Neural crest cell (in vitro differentiated cells): ENCODE data around the gene OR6J1. TPM values are rescaled to one million over a fixed set of nuclear protein-coding genes. Genes with fewer than 3 reads are reported as not detected.
"Not testable (repeated sequence)": the region's sequence is repeated elsewhere in the genome, so short reads cannot be mapped to it uniquely, and the experiment has no call there.

Experiments
- DNase-seq: peaks from one replicate; pipeline ENCODE4 v3.0.0; 2021; ENCODE audit warnings: low read depth, mixed read lengths, low spot score
- H3K27ac Mint-ChIP-seq: one replicate; pipeline ENCODE4 v1.8.0; 2021; ENCODE audit warnings: mild to moderate bottlenecking, mixed read lengths; ENCODE audit not compliant: unreplicated experiment
- H3K27me3 Mint-ChIP-seq: 2 replicates; pipeline ENCODE4 v1.8.0; 2021; ENCODE audit warnings: low read depth, mild to moderate bottlenecking, mixed read lengths
- H3K36me3 Mint-ChIP-seq: 2 replicates; pipeline ENCODE4 v1.8.0; 2021; ENCODE audit warnings: low read depth, mild to moderate bottlenecking, mixed read lengths
- H3K4me1 Mint-ChIP-seq: 2 replicates; pipeline ENCODE4 v1.8.0; 2021; ENCODE audit warnings: mixed read lengths
- H3K4me3 Mint-ChIP-seq: one replicate; pipeline ENCODE4 v1.8.0; 2021; ENCODE audit warnings: mild to moderate bottlenecking, mixed read lengths
- H3K9me3 Mint-ChIP-seq: 2 replicates; pipeline ENCODE4 v1.8.0; 2021; ENCODE audit warnings: mixed read lengths
- CTCF ChIP-seq: fragments of 200-600 bp; sonication (generic); conservative IDR thresholded peaks from 2 replicates; pipeline ENCODE4 v1.5.0; 2021; ENCODE audit warnings: antibody characterized with exemption, mild to moderate bottlenecking
- total RNA-seq: library from RNA; stranded (reverse); gene quantifications from 2 replicates; pipeline ENCODE4 v1.2.1, GENCODE V29; 2021

OR6J1 gene
- total RNA-seq, 1 donor from 2014 or later, result not detected

- Mint-ChIP-seq H3K4me1 (no peaks in the 10 kb centered on the region), H3K9me3 (no peaks in the 10 kb centered on the region), H3K36me3 (peaks cover 2% of the 10 kb centered on the region), H3K4me3 (no peak overlapping the region), H3K27me3 (no peaks in the 10 kb centered on the region), H3K27ac (no peak overlapping the region)
- TF ChIP-seq CTCF, result no peak
- DNase-seq, result no peak
Measured at GRCh38 chr14:22678221-22678620, 34.1 kb upstream of the OR6J1 start.

- H3K27ac Mint-ChIP-seq, H3K27me3 Mint-ChIP-seq, H3K36me3 Mint-ChIP-seq, DNase-seq, H3K9me3 Mint-ChIP-seq, H3K4me3 Mint-ChIP-seq, H3K4me1 Mint-ChIP-seq: not testable (repeated sequence)
Measured at GRCh38 chr14:22677551-22677950, 33.4 kb upstream of the OR6J1 start.

GRCh38 chr14:22671622-22672021, 27.5 kb upstream of the OR6J1 start:
- TF ChIP-seq CTCF, result no peak
- Mint-ChIP-seq H3K9me3 (peaks cover 2% of the 10 kb centered on the region), H3K27ac (no peak overlapping the region), H3K36me3 (no peaks in the 10 kb centered on the region), H3K4me3 (no peak overlapping the region), H3K4me1 (no peaks in the 10 kb centered on the region), H3K27me3 (no peaks in the 10 kb centered on the region)
- DNase-seq, result no peak

- H3K9me3 Mint-ChIP-seq, result peaks cover 2% of the 10 kb centered on the region
- H3K4me1 Mint-ChIP-seq, result no peaks in the 10 kb centered on the region
- TF ChIP-seq CTCF, result no peak
- H3K27me3 Mint-ChIP-seq, result no peaks in the 10 kb centered on the region
- H3K4me3 Mint-ChIP-seq, result no peak overlapping the region
- DNase-seq, result no peak
- no peaks in the 10 kb centered on the region for H3K36me3 Mint-ChIP-seq
- no peak overlapping the region for H3K27ac Mint-ChIP-seq
Measured at GRCh38 chr14:22668863-22669262, 24.7 kb upstream of the OR6J1 start.

- no peaks in the 10 kb centered on the region for H3K36me3 Mint-ChIP-seq
- no peak for DNase-seq
- H3K27me3 Mint-ChIP-seq, result no peaks in the 10 kb centered on the region
- no peak overlapping the region for H3K4me3 Mint-ChIP-seq
- no peaks in the 10 kb centered on the region for H3K4me1 Mint-ChIP-seq
- H3K9me3 Mint-ChIP-seq, result peaks cover 2% of the 10 kb centered on the region
- H3K27ac Mint-ChIP-seq, result no peak overlapping the region
- TF ChIP-seq CTCF, result no peak
Measured at GRCh38 chr14:22668417-22668816, 24.3 kb upstream of the OR6J1 start.

GRCh38 chr14:22667881-22668280, 23.7 kb upstream of the OR6J1 start:
- H3K27me3 Mint-ChIP-seq, result no peaks in the 10 kb centered on the region
- no peaks in the 10 kb centered on the region for H3K36me3 Mint-ChIP-seq

More at GRCh38 chr14:22667881-22668280, 23.7 kb upstream of the OR6J1 start:
- DNase-seq, result no peak
- Mint-ChIP-seq H3K9me3 (peaks cover 2% of the 10 kb centered on the region), H3K4me3 (no peak overlapping the region), H3K4me1 (no peaks in the 10 kb centered on the region), H3K27ac (no peak overlapping the region)
- TF ChIP-seq CTCF, result no peak
